Mammary epithelial cell (primary cell): ENCODE results near the gene TGFBI.

ENCODE experiments used
- CTCF ChIP-seq, 2 donors: IDR thresholded peaks in 1 of 2; conservative IDR thresholded peaks in 1 of 2; 2 replicates each; pipeline ENCODE4 v1.5.1; 2011 to 2012; ENCODE audit warnings: inconsistent platforms in 2 of 2, low read length in 2 of 2, mild to moderate bottlenecking in 2 of 2, control low read depth in 1 of 2, low read depth in 1 of 2; ENCODE audit not compliant: insufficient read depth in 1 of 2; ENCODE audit errors: extremely low read depth in 1 of 2
- EZH2 ChIP-seq: IDR thresholded peaks from 2 replicates; pipeline ENCODE4 v1.6.1; 2012; ENCODE audit warnings: low read length, inconsistent platforms, borderline replicate concordance

DNA sequence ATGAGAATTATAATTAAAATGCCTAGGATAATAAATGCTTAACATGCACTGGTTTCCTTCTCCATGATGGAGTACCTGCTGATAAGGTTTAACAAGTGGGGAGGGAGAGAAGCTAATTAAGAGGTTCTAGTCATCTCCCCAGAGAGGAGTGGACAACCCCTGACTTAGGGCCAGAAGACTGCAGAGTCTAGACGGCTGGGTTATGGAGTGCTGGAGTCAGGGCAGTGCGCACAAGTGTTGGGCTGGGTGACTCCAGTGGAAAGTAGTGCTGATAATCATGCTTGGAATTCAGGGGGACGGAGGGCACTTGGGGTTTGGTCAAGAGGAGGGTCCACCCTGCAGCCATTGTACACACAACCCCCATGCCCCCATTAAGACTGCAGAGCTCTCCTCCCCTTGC lies 32.8 kb upstream of the TGFBI start:
- TF ChIP-seq EZH2 (no peak), CTCF (conservative IDR thresholded peaks at IDR 0.05 in 1 of 2, IDR thresholded peaks at IDR 0.05 in 1 of 2; ENCODE audit: extremely low read depth in 1 of 2, insufficient read depth in 1 of 2, low read depth in 1 of 2, low read length in 2 of 2) (no peak)
